B cell (primary cell): ENCODE data around the gene ACAD10. TPM values are rescaled to one million over a fixed set of nuclear protein-coding genes. Genes with fewer than 3 reads are reported as not detected.

ENCODE experiments used
- ATAC-seq: fragments of 200-7000 bp; cut with Tn5 transposase; one replicate; pipeline ENCODE4 v1.10.0; 2021; ENCODE audit warnings: low read depth, mild to moderate bottlenecking, moderate number of reproducible peaks, moderate library complexity
- CTCF ChIA-PET: fragments of 350-600 bp; sonication (Branson Sonifier 250); formaldehyde crosslinking; loops from one replicate; lab custom pipeline; 2021; ENCODE audit warnings: antibody characterized with exemption, inconsistent platforms; lab: Charles Lee
- POLR2A ChIA-PET: fragments of 350-600 bp; sonication (Branson Sonifier 250); formaldehyde crosslinking; loops from one replicate; lab custom pipeline; 2021; ENCODE audit warnings: antibody characterized with exemption; lab: Charles Lee
- DNase-seq: peaks from one replicate; pipeline ENCODE4 v3.0.0; 2013
- H2AFZ ChIP-seq: 2 replicates; pipeline ENCODE4 v1.6.1; 2012; ENCODE audit warnings: mild to moderate bottlenecking, low read depth, low read length; ENCODE audit not compliant: insufficient read depth, poor library complexity, severe bottlenecking
- H3K27ac ChIP-seq, 2 donors: 1 replicate in 1 of 2; 2 replicates in 1 of 2; pipeline ENCODE4 v1.5.1; 2012 to 2013; ENCODE audit warnings: low read length in 2 of 2, mild to moderate bottlenecking in 2 of 2, moderate library complexity in 1 of 2
- H3K27me3 ChIP-seq, 4 experiments: fragments of 200-600 bp in 1 of 4; sonication (generic) in 1 of 4; replicated peaks in 1 of 4; 1 replicate in 2 of 4; 2 replicates in 2 of 4; pipeline versions ENCODE4 v1.6.1 to v1.7.0; 2013 to 2016; ENCODE audit warnings: low read length in 3 of 4, mild to moderate bottlenecking in 2 of 4, mixed read lengths in 1 of 4, moderate library complexity in 1 of 4; ENCODE audit not compliant: insufficient read depth in 4 of 4, control insufficient read depth in 3 of 4; ENCODE audit errors: control extremely low read depth in 1 of 4
- H3K36me3 ChIP-seq, 2 experiments: replicated peaks in 1 of 2; 1 replicate in 1 of 2; 2 replicates in 1 of 2; pipeline versions ENCODE4 v1.6.1 to v1.7.1; 2013; ENCODE audit warnings: low read length in 1 of 2; ENCODE audit not compliant: insufficient read depth in 2 of 2, control insufficient read depth in 1 of 2; ENCODE audit errors: control extremely low read depth in 1 of 2, extremely low read depth in 1 of 2
- H3K4me1 ChIP-seq, 2 donors: fragments of 200-600 bp in 1 of 2; sonication (generic) in 1 of 2; 1 replicate in 1 of 2; 2 replicates in 1 of 2; pipeline versions ENCODE4 v1.5.1 to v1.6.1; 2013 to 2017; ENCODE audit warnings: low read length in 2 of 2; ENCODE audit not compliant: control insufficient read depth in 2 of 2, insufficient read depth in 2 of 2
- H3K4me2 ChIP-seq: replicated peaks from 2 replicates; pipeline ENCODE3; 2012; ENCODE audit warnings: mild to moderate bottlenecking, low read depth, low read length; ENCODE audit not compliant: poor library complexity, severe bottlenecking
- H3K4me3 ChIP-seq, 5 experiments: fragments of 200-600 bp in 1 of 5; sonication (generic) in 1 of 5; 1 replicate in 3 of 5; 2 replicates in 2 of 5; pipeline versions ENCODE4 v1.5.1 to v1.7.0; 2011 to 2016; ENCODE audit warnings: low read length in 4 of 5, mild to moderate bottlenecking in 4 of 5, low read depth in 2 of 5, control low read depth in 1 of 5, moderate library complexity in 1 of 5; ENCODE audit not compliant: insufficient read depth in 1 of 5; ENCODE audit errors: control extremely low read depth in 1 of 5, extremely low read depth in 1 of 5
- H3K79me2 ChIP-seq: fragments of 200-600 bp; sonication (generic); one replicate; pipeline ENCODE4 v1.6.0; 2016; ENCODE audit warnings: low read length; ENCODE audit not compliant: control insufficient read depth, insufficient read depth
- H3K9ac ChIP-seq: fragments of 200-600 bp; sonication (generic); 2 replicates; pipeline ENCODE4 v1.6.1; 2017; ENCODE audit warnings: mild to moderate bottlenecking, low read length, moderate library complexity
- H3K9me3 ChIP-seq, 3 donors: one replicate each; pipeline versions ENCODE4 v1.6.1 to v1.7.1; 2013; ENCODE audit warnings: low read length in 2 of 3; ENCODE audit not compliant: control insufficient read depth in 2 of 3, insufficient read depth in 1 of 3; ENCODE audit errors: control extremely low read depth in 1 of 3
- H4K20me1 ChIP-seq: 2 replicates; pipeline ENCODE4 v1.6.0; 2012; ENCODE audit warnings: mild to moderate bottlenecking, low read length; ENCODE audit not compliant: insufficient read depth, control insufficient read depth, poor library complexity, severe bottlenecking
- H3K27ac Mint-ChIP-seq: one replicate; pipeline ENCODE4 v1.8.0; 2021; ENCODE audit warnings: mixed read lengths
- H3K27me3 Mint-ChIP-seq: one replicate; pipeline ENCODE4 v1.8.0; 2021; ENCODE audit warnings: mixed read lengths
- H3K4me1 Mint-ChIP-seq: one replicate; pipeline ENCODE4 v1.8.0; 2021; ENCODE audit warnings: mixed read lengths
- H3K4me3 Mint-ChIP-seq: one replicate; pipeline ENCODE4 v1.8.0; 2021; ENCODE audit warnings: mixed read lengths
- H3K9me3 Mint-ChIP-seq: one replicate; pipeline ENCODE4 v1.8.0; 2022; ENCODE audit warnings: mixed read lengths; ENCODE audit not compliant: insufficient read depth
- CTCF ChIP-seq: fragments of 200-600 bp; IDR thresholded peaks from one replicate; pipeline ENCODE4 v1.8.0; 2022; ENCODE audit warnings: antibody characterized with exemption, mild to moderate bottlenecking
- EZH2 ChIP-seq: IDR thresholded peaks from 2 replicates; pipeline ENCODE4 v1.6.1; 2012; ENCODE audit warnings: borderline replicate concordance, low read depth, mild to moderate bottlenecking, moderate library complexity, low read length; ENCODE audit not compliant: insufficient read depth, poor library complexity, severe bottlenecking
- WGBS: methylation state at CpG from one replicate; pipeline ENCODE4 v1.1.5; 2013; ENCODE audit warnings: missing lambda C conversion rate; ENCODE audit not compliant: insufficient coverage; 5-methylcytosine and 5-hydroxymethylcytosine counted together
- intact Hi-C: fragments of 100-400 bp; cut with micrococcal nuclease; formaldehyde crosslinking; loops from one replicate; pipeline ENCODE4 v1.10.0; 2022
- polyA plus RNA-seq: library from polyadenylated mRNA; depleted of rRNA; stranded (reverse); fragments of >200 nt; gene quantifications from 2 replicates; pipeline ENCODE4 v1.2.3, GENCODE V29; 2012
- total RNA-seq, 2 donors: library from RNA; stranded (reverse); fragments of 120-200 nt in 1 of 2; gene quantifications; 1 replicate in 1 of 2; 2 replicates in 1 of 2; pipeline versions ENCODE4 v1.2.3 to v1.2.4, GENCODE V29; 2013 to 2022

Gene ACAD10
- total and polyA plus RNA-seq, 2 donors (not counting 1 experiment from before 2014, with no cell fraction given), result 38.1 to 48.6 TPM

GRCh38 chr12:111759991-111760390 lies 74.1 kb downstream of the ACAD10 start:
- Mint-ChIP-seq H3K9me3 (no peaks in the 10 kb centered on the region), H3K4me1 (peaks cover 71% of the 10 kb centered on the region), H3K4me3 (no peak overlapping the region), H3K27me3 (no peaks in the 10 kb centered on the region), H3K27ac (peak overlapping the region; percentile 15)
- no peak for DNase-seq
- Histone ChIP-seq H3K9ac (no peak overlapping the region), H3K4me2 (no peak overlapping the region), H2AFZ (no peak overlapping the region), H3K79me2 (no peaks in the 10 kb centered on the region), H3K4me1 (peaks cover 56 to 70% of the 10 kb centered on the region in 2 donors), H3K9me3 (no peaks in the 10 kb centered on the region), H3K36me3 (peaks cover 0 to 17% of the 10 kb centered on the region in 2 experiments), H3K27ac (no peak overlapping the region), H3K4me3 (no peak overlapping the region), H4K20me1 (no peaks in the 10 kb centered on the region), H3K27me3 (no peaks in the 10 kb centered on the region)
- 100% methylated on average over 4 of the region's 9 CpGs for WGBS
- TF ChIP-seq CTCF, result no peak
- TF ChIP-seq EZH2, result no peak
- POLR2A ChIA-PET, result interaction anchor here (0.5 to 1.6 kb wide), 3 partner anchors 16 to 1069 kb away, joined by 3 to 6 read pairs (median 3); no protein-coding TSS in a partner anchor
- intact Hi-C loops, result loop anchor here (2.0 to 5.0 kb wide), 2 partner anchors 15 to 353 kb away; partner anchors contain the start of gene SH2B3
- CTCF ChIA-PET, result interaction anchor here (0.6 to 6.8 kb wide), 4 partner anchors 28 to 52 kb away, joined by 3 to 41 read pairs (median 5); no protein-coding TSS in a partner anchor
- ATAC-seq, result no peak

- H3K27ac Mint-ChIP-seq, result peak overlapping the region; percentile 86
- peak overlapping the region; percentile 62 for H3K4me3 Mint-ChIP-seq
- intact Hi-C loops, result loop anchor here (2.0 to 5.0 kb wide), 2 partner anchors 14 to 354 kb away; partner anchors contain the start of gene SH2B3
- peaks cover 0 to 10% of the 10 kb centered on the region in 2 experiments for H3K36me3 ChIP-seq
- WGBS, result 77% methylated on average over 4 of the region's 5 CpGs
- ChIA-PET POLR2A (interaction anchor here (0.6 to 1.6 kb wide), 4 partner anchors 14 to 460 kb away, joined by 3 to 6 read pairs (median 4); partner anchors contain the start of gene BRAP), CTCF (interaction anchor here (0.9 to 6.8 kb wide), 5 partner anchors 7 to 51 kb away, joined by 3 to 56 read pairs (median 20); no protein-coding TSS in a partner anchor)
- peak; percentile 26 for ATAC-seq
- no peaks in the 10 kb centered on the region for H3K79me2 ChIP-seq
- H2AFZ ChIP-seq, result no peak overlapping the region
- H3K4me1 ChIP-seq, result peaks cover 67 to 81% of the 10 kb centered on the region in 2 donors
- no peak for TF ChIP-seq CTCF
- TF ChIP-seq EZH2, result no peak
- peak overlapping the region; percentile 36 for H3K4me2 ChIP-seq
- H3K27ac ChIP-seq, result peak overlapping the region in 1 of 2 donors; percentile 44
- H3K4me3 ChIP-seq, result no peak overlapping the region
- H3K9me3 Mint-ChIP-seq, result no peaks in the 10 kb centered on the region
- no peak overlapping the region for H3K9ac ChIP-seq
- no peaks in the 10 kb centered on the region for H3K27me3 Mint-ChIP-seq
- no peaks in the 10 kb centered on the region for H4K20me1 ChIP-seq
- no peaks in the 10 kb centered on the region for H3K27me3 ChIP-seq
- peak; percentile 36 for DNase-seq
- H3K4me1 Mint-ChIP-seq, result peaks cover 80% of the 10 kb centered on the region
- peaks cover 0 to 6% (median 0%) of the 10 kb centered on the region in 3 donors for H3K9me3 ChIP-seq
Measured at GRCh38 chr12:111761099-111761498, 75.2 kb downstream of the ACAD10 start.
